Heart left ventricle (tissue), 16 donors: ENCODE results near the gene RAET1E. TPM values are rescaled to one million over a fixed set of nuclear protein-coding genes. Genes with fewer than 3 reads are reported as not detected.
A peak's percentile ranks its signal among the peaks of the same experiment; 100 is the strongest.
"Not testable (repeated sequence)": the region's sequence is repeated elsewhere in the genome, so short reads cannot be mapped to it uniquely, and the experiment has no call there.

Experiments
- ATAC-seq, 4 donors: fragments of 200-7000 bp; cut with Tn5 transposase; one replicate each; pipeline ENCODE4 v1.9.1; 2020 to 2022; ENCODE audit warnings: moderate library complexity in 4 of 4, mild to moderate bottlenecking in 3 of 4, moderate number of reproducible peaks in 1 of 4
- DNase-seq, 5 donors: peaks; one replicate each; pipeline ENCODE4 v3.0.0-alpha.2; 2020
- H3K27ac ChIP-seq, 12 donors: fragments of 200-600 bp; sonication (generic) in 4 of 12; one replicate each; pipeline versions ENCODE4 v1.5.0 to v1.8.0; 2016 to 2022; ENCODE audit warnings: mild to moderate bottlenecking in 2 of 12
- H3K27me3 ChIP-seq, 9 donors: fragments of 200-600 bp; sonication (generic) in 2 of 9; one replicate each; pipeline versions ENCODE4 v1.5.1 to v1.8.0; 2016 to 2022; ENCODE audit warnings: mild to moderate bottlenecking in 3 of 9
- H3K36me3 ChIP-seq, 9 donors: fragments of 200-600 bp; sonication (generic) in 2 of 9; one replicate each; pipeline versions ENCODE4 v1.5.0 to v1.8.0; 2018 to 2022; ENCODE audit warnings: mild to moderate bottlenecking in 2 of 9
- H3K4me1 ChIP-seq, 12 donors: fragments of 200-600 bp; sonication (generic) in 4 of 12; one replicate each; pipeline versions ENCODE4 v1.5.0 to v1.8.0; 2016 to 2022; ENCODE audit warnings: mild to moderate bottlenecking in 3 of 12
- H3K4me3 ChIP-seq, 12 donors: fragments of 200-600 bp; sonication (generic) in 4 of 12; one replicate each; pipeline versions ENCODE4 v1.5.0 to v1.8.0; 2017 to 2022; ENCODE audit warnings: mild to moderate bottlenecking in 9 of 12, moderate library complexity in 4 of 12
- H3K9me3 ChIP-seq, 12 donors: fragments of 200-600 bp; sonication (generic) in 4 of 12; one replicate each; pipeline versions ENCODE4 v1.5.0 to v1.8.0; 2016 to 2022; ENCODE audit warnings: mild to moderate bottlenecking in 1 of 12
- CTCF ChIP-seq, 12 donors: fragments of 200-600 bp; sonication (generic) in 4 of 12; IDR thresholded peaks; one replicate each; pipeline versions ENCODE4 v1.5.0 to v1.8.0; 2018 to 2022; ENCODE audit warnings: antibody characterized with exemption in 12 of 12, mild to moderate bottlenecking in 5 of 12
- POLR2A ChIP-seq, 2 donors: fragments of 450-650 bp; IDR thresholded peaks; one replicate each; pipeline ENCODE4 v1.6.1; 2017; ENCODE audit warnings: antibody characterized with exemption in 2 of 2, mild to moderate bottlenecking in 2 of 2, moderate library complexity in 2 of 2
- WGBS, 4 donors: extraction: QIAGEN DNeasy Blood & Tissue Kit in 2 of 4; methylation state at CpG; one replicate each; pipeline versions ENCODE4 v1.1.5 to v1.1.7; 2013 to 2018; 5-methylcytosine and 5-hydroxymethylcytosine counted together
- intact Hi-C, 10 donors: fragments of 100-400 bp; cut with DNase I; formaldehyde crosslinking; loops; one replicate each; pipeline versions ENCODE4 v1.11.1 to v1.14.2; 2022
- polyA plus RNA-seq, 2 donors: library from polyadenylated mRNA; stranded (reverse); fragments of 200-250 nt; gene quantifications; one replicate each; pipeline ENCODE4 v1.2.3, GENCODE V29; 2013
- total RNA-seq, 9 donors: library from RNA; depleted of rRNA in 2 of 9; stranded (reverse); fragments of >200 nt in 2 of 9; fragmentation: NEBNext Ultra II Directional in 3 of 9; extraction: Animal tissue kit (Norgen Biotek cat#: 25700) in 3 of 9; gene quantifications; one replicate each; pipeline versions ENCODE4 v1.1.0 to v1.2.4, GENCODE V29; 2016 to 2023
- donor health status: ischemic (EF 13 %, LVEDD 7.1; RV severe dilation, severe dysfunction).
- donor health status: healthy with polysubstance abuse.
- donor health status: DM: no; HTN: yes; CAD: no.
- donor health status: DM: no; HTN: no; CAD: no.
- donor health status: ischemic (EF 25% LVEDD 6.9; RV normal size, moderate dysfunction).
- donor health status: ischemic (EF 25% LVEDD 5.7; RV mildly dilated, moderate dysfunction).
- donor health status: healthy.
- donor health status: DM: yes; HTN: yes; CAD: no.
- donor health status: ischemic (EF 35%, LVEDD 5.7; RV mildly dilated, moderate dysfunction).
- donor health status: nonischemic (EF 11% LVEDD 7.7; RV severe dilation, severe dysfunction).
- donor health status: DM: yes; HTN: yes; CAD: no.
- donor health status: PGD.
- donor health status: ischemic (EF 29% LVEDD 5.4; RV normal size, mild dysfunction).
- donor health status: nonischemic (EF 23%, LVEDD 6.1; RV moderate dilation, normal function).

RAET1E gene
- total and polyA plus RNA-seq, 11 donors: 0.12 to 5.0 (median 0.46) TPM; not detected in 6

GRCh38 chr6:149931501-149931900 lies 33.6 kb upstream of the RAET1E start:
- H3K27me3 ChIP-seq: peaks cover 0 to 79% (median 54%) of the 10 kb centered on the region in 9 donors
- H3K9me3 ChIP-seq: no peaks in the 10 kb centered on the region
- 72 to 77% (median 76%) methylated on average over 6 of the region's 6 CpGs for WGBS, 4 donors
- TF ChIP-seq POLR2A (IDR thresholded peaks at IDR 0.05): no peak
- no peak for TF ChIP-seq CTCF (IDR thresholded peaks at IDR 0.05)
- peaks cover 0 to under 1% (median 0%) of the 10 kb centered on the region in 12 donors for H3K4me1 ChIP-seq
- DNase-seq (no peak), ATAC-seq (no peak)
- intact Hi-C loops: loop anchor here in 3 of 10 donors (10.0 kb wide), 3 partner anchors 403 to 883 kb away; no protein-coding TSS in a partner anchor
- no peaks in the 10 kb centered on the region for H3K36me3 ChIP-seq
- H3K27ac ChIP-seq: no peak overlapping the region
- no peak overlapping the region for H3K4me3 ChIP-seq

GRCh38 chr6:149929422-149929821 lies 31.5 kb upstream of the RAET1E start:
- peak in 5 of 12 donors; percentile 11 to 28 (median 21) for TF ChIP-seq CTCF (IDR thresholded peaks at IDR 0.05)
- no peak for TF ChIP-seq POLR2A (IDR thresholded peaks at IDR 0.05)
- 4 to 15% (median 12%) methylated on average over 3 of the region's 3 CpGs for WGBS, 4 donors
- Histone ChIP-seq H3K27me3 (peaks cover 0 to 58% (median 45%) of the 10 kb centered on the region in 9 donors), H3K36me3 (no peaks in the 10 kb centered on the region), H3K4me3 (no peak overlapping the region), H3K4me1 (peaks cover 0 to 17% (median 9%) of the 10 kb centered on the region in 12 donors), H3K27ac (no peak overlapping the region), H3K9me3 (no peaks in the 10 kb centered on the region)
- DNase-seq (no peak), ATAC-seq (no peak)
- intact Hi-C loops: loop anchor here in 9 of 10 donors (5.0 to 10.0 kb wide), 7 partner anchors 65 to 365 kb away; partner anchors contain the start of genes GINM1 (in 3 of the 9) and LRP11 (in 1 of the 9)

- H3K9me3 ChIP-seq, H3K4me3 ChIP-seq, ATAC-seq, H3K36me3 ChIP-seq, DNase-seq, H3K27ac ChIP-seq: not testable (repeated sequence)
- peaks cover 0 to 58% (median 33%) of the 10 kb centered on the region in 9 donors for H3K27me3 ChIP-seq
- WGBS, 4 donors: 77 to 87% (median 84%) methylated on average over 4 of the region's 4 CpGs
- H3K4me1 ChIP-seq: peaks cover 0 to 32% (median 20%) of the 10 kb centered on the region in 12 donors
- intact Hi-C loops: loop anchor here in 9 of 10 donors (2.0 to 10.0 kb wide), 9 partner anchors 62 to 362 kb away; partner anchors contain the start of genes GINM1 (in 3 of the 9) and LRP11 (in 1 of the 9)
Measured at GRCh38 chr6:149927025-149927424, 29.1 kb upstream of the RAET1E start.

GRCh38 chr6:149925974-149926777 lies 28.3 kb upstream of the RAET1E start:
- DNase-seq (peak; percentile 87 to 93 (median 90)), ATAC-seq (peak; percentile 84 to 93 (median 92))
- no peaks in the 10 kb centered on the region for H3K9me3 ChIP-seq
- WGBS, 4 donors: 2 to 4% (median 3%) methylated on average over 31 of the region's 31 CpGs
- peak overlapping the region in 10 of 12 donors; percentile 30 to 70 (median 58) for H3K27ac ChIP-seq
- peaks cover 0 to 32% (median 20%) of the 10 kb centered on the region in 12 donors for H3K4me1 ChIP-seq
- peak overlapping the region; percentile 42 to 63 (median 56) for H3K4me3 ChIP-seq
- peaks cover 0 to 58% (median 24%) of the 10 kb centered on the region in 9 donors for H3K27me3 ChIP-seq
- TF ChIP-seq POLR2A (IDR thresholded peaks at IDR 0.05): no peak
- peak; percentile 72 to 95 (median 86) for TF ChIP-seq CTCF (IDR thresholded peaks at IDR 0.05)
- intact Hi-C loops: loop anchor here (1.0 to 10.0 kb wide), 13 partner anchors 29 to 361 kb away; partner anchors contain the start of genes GINM1 (in 3 of the 10), LATS1 (in 1 of the 10) and LRP11 (in 1 of the 10)
- no peaks in the 10 kb centered on the region for H3K36me3 ChIP-seq
